SK-N-MC (cell line): Measurements from ENCODE around the gene ITGB7.
A peak's percentile ranks its signal among the peaks of the same experiment; 100 is the strongest.

ENCODE experiments used
- DNase-seq: peaks from one replicate; pipeline ENCODE4 v3.0.0-alpha.2; 2011; ENCODE audit warnings: low read depth, low spot score
- H3K27ac ChIP-seq: fragments of 200-600 bp; sonication (generic); 2 replicates; pipeline ENCODE4 v1.5.1; 2016; ENCODE audit warnings: mixed run types
- H3K36me3 ChIP-seq: fragments of 200-600 bp; sonication (generic); 2 replicates; pipeline ENCODE4 v1.6.1; 2017; ENCODE audit warnings: antibody characterized with exemption, low read length, mixed read lengths; ENCODE audit not compliant: insufficient read depth
- H3K4me3 ChIP-seq: fragments of 200-600 bp; sonication (generic); 2 replicates; pipeline ENCODE4 v1.5.1; 2016
- H3K9ac ChIP-seq: fragments of 200-600 bp; sonication (generic); 2 replicates; pipeline ENCODE4 v1.8.0; 2017; ENCODE audit warnings: mixed run types, mixed read lengths; ENCODE audit not compliant: insufficient read length
- H3K9me3 ChIP-seq: fragments of 200-600 bp; sonication (generic); 2 replicates; pipeline ENCODE4 v1.6.1; 2017; ENCODE audit warnings: low read depth, mild to moderate bottlenecking, antibody characterized with exemption, low read length, moderate library complexity, mixed read lengths
- EZH2 ChIP-seq: fragments of 200-600 bp; sonication (generic); IDR thresholded peaks from one replicate; pipeline ENCODE4 v1.6.1; 2017; ENCODE audit warnings: antibody characterized with exemption
- FOXP2 ChIP-seq: optimal IDR thresholded peaks from 2 replicates; pipeline ENCODE3; 2011; ENCODE audit warnings: mild to moderate bottlenecking, moderate library complexity; ENCODE audit not compliant: insufficient read depth; ENCODE audit errors: extremely low read length, control extremely low read depth
- POLR2AphosphoS5 ChIP-seq: IDR thresholded peaks from 2 replicates; pipeline ENCODE4 v1.6.1; 2012; ENCODE audit warnings: mild to moderate bottlenecking, low read depth, low read length, borderline replicate concordance

ITGB7 gene

GRCh38 chr12:53225635-53226424 is 18.8 kb upstream of the ITGB7 start:
- H3K9me3 ChIP-seq, result no peaks in the 10 kb centered on the region
- peak overlapping the region; percentile 98 for H3K27ac ChIP-seq
- no peak overlapping the region for H3K4me3 ChIP-seq
- TF ChIP-seq POLR2AphosphoS5, result no peak
- TF ChIP-seq EZH2, result no peak
- no peak for TF ChIP-seq FOXP2
- no peak overlapping the region for H3K9ac ChIP-seq
- peaks cover 5% of the 10 kb centered on the region; the same call in 1 of the 2 replicates for H3K36me3 ChIP-seq
- DNase-seq, result no peak

DNA sequence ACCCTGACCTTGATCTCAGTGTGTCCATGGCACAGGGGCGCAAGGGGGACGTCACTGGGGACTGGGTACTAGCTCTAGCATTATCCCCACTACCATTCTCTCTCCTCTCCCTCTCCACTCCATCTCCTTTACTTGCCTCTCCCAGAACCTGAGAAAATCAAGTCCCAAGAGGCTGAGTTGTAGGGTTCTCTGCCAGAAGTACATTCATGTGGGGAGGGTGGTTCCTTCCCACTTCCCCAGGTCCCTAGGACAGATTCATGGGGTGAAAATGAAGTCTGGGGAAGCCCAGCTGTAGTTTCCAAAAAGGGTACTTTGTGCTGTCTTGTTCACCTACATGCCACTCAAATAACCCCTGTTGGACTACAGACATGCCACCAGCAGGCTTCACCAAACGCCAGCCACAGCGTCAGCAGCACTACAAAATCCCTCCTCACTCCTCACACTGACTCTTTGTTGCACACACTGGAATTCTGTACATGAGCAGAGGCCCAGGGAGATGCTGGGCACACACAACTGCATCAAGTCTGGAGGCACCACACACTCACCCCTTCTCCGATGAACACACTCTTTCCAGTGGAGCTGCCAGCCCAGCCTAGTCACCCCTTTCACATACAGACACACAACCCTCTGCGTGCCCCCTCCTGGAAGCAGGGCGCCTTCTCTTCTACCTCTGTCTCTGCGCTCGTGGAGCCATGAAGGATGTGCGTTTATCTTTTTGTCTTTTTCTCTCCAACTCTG is 18.0 kb upstream of the ITGB7 start:
- Histone ChIP-seq H3K4me3 (peak overlapping the region; percentile 33; the same call in 1 of the 2 replicates), H3K27ac (peak overlapping the region; percentile 98), H3K36me3 (peaks cover 5% of the 10 kb centered on the region; the same call in 1 of the 2 replicates), H3K9ac (no peak overlapping the region), H3K9me3 (no peaks in the 10 kb centered on the region)
- no peak for DNase-seq
- TF ChIP-seq POLR2AphosphoS5, result no peak
- no peak for TF ChIP-seq EZH2
- TF ChIP-seq FOXP2, result no peak

DNA sequence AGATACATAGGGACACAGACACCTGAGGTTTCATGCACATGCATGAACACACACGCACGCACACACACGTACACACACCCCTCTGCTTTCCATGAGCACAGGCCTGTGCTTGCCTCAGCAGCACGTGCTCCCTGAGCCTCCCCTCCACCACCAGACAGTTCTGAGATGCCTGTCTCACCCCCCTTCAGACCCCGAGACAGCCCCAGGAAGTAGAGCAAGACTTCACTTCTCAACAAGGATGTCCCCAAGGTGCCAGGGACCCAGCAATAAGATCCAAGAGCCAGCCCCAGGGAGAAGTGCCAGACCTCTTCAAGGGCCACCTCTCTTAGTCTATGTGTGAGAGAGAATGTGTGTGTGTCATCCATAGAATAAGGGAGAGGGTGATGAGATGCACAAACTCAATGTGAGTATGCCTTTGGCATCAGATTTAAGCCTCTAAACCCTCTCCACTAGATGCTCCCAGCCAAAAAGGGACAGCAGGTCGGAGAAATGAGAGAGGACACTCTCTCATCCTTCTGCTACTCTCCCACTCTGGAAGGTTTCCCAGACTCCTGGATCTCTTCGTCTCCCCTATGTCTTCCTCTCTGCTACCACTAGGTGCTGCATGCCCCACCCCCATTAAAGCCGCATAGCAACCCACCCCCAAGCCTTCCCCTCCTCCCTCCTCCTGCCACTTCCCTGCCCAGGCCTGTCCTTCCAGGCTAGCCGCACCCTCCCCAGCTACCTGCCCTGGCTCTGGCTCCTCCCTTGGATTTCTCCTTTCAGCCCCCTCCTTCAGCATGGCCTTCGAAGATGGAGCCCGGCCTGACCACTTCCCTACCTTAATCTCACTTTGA is 17.2 kb upstream of the ITGB7 start:
- Histone ChIP-seq H3K4me3 (peak overlapping the region; percentile 98), H3K9ac (peak overlapping the region; percentile 74), H3K36me3 (peaks cover 5% of the 10 kb centered on the region; the same call in 1 of the 2 replicates), H3K9me3 (no peaks in the 10 kb centered on the region), H3K27ac (peak overlapping the region; percentile 98)
- no peak for DNase-seq
- TF ChIP-seq FOXP2, result no peak
- no peak for TF ChIP-seq POLR2AphosphoS5
- no peak for TF ChIP-seq EZH2

GRCh38 chr12:53223389-53224060 is 16.5 kb upstream of the ITGB7 start:
- peaks cover 5% of the 10 kb centered on the region; the same call in 1 of the 2 replicates for H3K36me3 ChIP-seq
- H3K9me3 ChIP-seq, result no peaks in the 10 kb centered on the region
- H3K4me3 ChIP-seq, result peak overlapping the region; percentile 98
- H3K9ac ChIP-seq, result peak overlapping the region; percentile 74
- peak overlapping the region; percentile 98 for H3K27ac ChIP-seq
- TF ChIP-seq POLR2AphosphoS5, result peak; percentile 35; the same call in 1 of the 2 replicates
- no peak for TF ChIP-seq EZH2
- TF ChIP-seq FOXP2, result no peak
- DNase-seq, result no peak

- Histone ChIP-seq H3K9ac (peak overlapping the region; percentile 24), H3K27ac (peak overlapping the region; percentile 98), H3K36me3 (peaks cover 5% of the 10 kb centered on the region; the same call in 1 of the 2 replicates), H3K9me3 (no peaks in the 10 kb centered on the region), H3K4me3 (peak overlapping the region; percentile 98)
- no peak for TF ChIP-seq EZH2
- no peak for TF ChIP-seq POLR2AphosphoS5
- no peak for TF ChIP-seq FOXP2
- DNase-seq, result no peak
Measured at GRCh38 chr12:53222806-53223261, 15.8 kb upstream of the ITGB7 start.

DNA sequence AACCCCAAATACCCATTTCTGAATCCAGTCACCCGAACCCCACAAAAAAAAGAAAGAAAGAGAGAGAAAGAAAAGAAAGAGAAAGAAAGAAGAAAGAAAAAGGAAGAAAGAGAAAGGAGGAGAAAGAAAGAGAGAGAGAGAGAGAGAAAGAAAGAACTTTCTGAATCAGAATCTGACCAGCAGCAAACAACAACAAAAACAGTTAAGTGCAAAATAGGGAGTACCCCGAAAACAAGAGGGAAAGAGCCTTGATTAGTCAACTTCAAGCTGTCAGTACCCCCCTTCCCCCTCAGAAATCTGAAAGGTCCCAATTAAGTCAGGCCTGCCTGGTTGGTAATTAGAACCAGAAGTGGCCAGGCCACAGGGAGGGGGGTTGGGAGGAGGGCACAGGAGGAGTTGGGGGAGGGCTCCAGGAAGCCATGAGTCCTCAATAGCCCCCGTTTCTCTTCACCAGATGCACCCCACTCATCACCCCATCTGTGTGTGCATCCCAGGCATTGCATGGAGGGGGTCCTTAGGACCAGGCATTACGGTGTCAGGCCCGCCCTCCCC is 15.2 kb upstream of the ITGB7 start:
- DNase-seq, result no peak
- H3K9ac ChIP-seq, result peak overlapping the region; percentile 60
- H3K4me3 ChIP-seq, result peak overlapping the region; percentile 98
- H3K27ac ChIP-seq, result peak overlapping the region; percentile 98
- TF ChIP-seq EZH2 (no peak), POLR2AphosphoS5 (peak; percentile 38; the same call in 1 of the 2 replicates)
- H3K36me3 ChIP-seq, result peaks cover 3% of the 10 kb centered on the region; the same call in 1 of the 2 replicates
- H3K9me3 ChIP-seq, result no peaks in the 10 kb centered on the region
